HG03060 (cell line): ENCODE data around the gene PRSS50.
"Not testable (repeated sequence)": the region's sequence is repeated elsewhere in the genome, so short reads cannot be mapped to it uniquely, and the experiment has no call there.

ENCODE experiments used
- ATAC-seq: cut with Tn5 transposase; IDR thresholded peaks from one replicate; pipeline ENCODE4 v1.9.1; 2021; ENCODE audit warnings: low read depth, moderate number of reproducible peaks; ENCODE audit not compliant: unreplicated experiment

PRSS50 gene

DNA sequence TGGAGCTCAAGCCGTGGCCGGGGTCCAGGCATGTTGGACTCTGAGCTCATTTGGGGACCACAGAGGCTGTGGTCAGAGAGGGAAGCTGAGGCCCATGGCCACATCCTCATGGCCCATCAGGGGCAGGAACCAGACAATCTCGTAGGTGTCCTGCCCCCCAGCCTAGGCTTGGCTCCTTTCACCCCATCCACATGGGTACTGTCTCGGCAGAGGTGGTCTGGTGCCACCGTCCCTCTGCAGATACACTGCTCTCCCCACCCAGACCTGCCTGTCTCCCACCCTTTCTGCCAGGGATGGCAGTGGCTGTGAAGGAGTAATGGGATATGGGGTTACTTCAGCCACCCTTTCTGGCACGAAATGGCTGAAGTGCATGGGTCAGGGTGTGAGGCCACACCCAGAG lies 7.9 kb downstream of the PRSS50 start:
- no peak for ATAC-seq

DNA sequence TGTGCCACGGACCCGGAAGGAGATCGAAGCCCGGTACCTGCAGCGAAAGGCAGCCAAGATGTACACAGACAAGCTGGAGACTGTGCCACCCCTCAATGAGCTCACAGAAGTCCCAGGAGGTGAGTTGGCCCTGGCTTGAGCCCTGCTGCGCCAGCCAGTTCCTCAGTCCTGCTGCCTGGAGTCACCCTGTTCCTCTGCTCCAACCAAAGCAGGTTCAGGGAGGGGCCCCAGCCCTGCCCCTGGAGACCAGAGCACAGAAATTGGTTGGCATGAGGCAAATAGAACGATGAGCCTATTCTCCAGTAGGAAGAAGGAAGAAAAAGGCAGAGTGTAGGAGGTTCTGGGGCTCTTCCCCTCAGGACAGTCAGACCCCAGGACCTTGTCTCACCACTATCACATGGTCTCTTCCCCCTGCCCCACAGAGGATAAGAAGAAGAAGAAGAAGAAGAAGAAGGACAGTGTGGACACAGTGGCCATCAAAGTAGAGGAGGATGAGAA lies 8.5 kb downstream of the PRSS50 start:
- no peak for ATAC-seq

DNA sequence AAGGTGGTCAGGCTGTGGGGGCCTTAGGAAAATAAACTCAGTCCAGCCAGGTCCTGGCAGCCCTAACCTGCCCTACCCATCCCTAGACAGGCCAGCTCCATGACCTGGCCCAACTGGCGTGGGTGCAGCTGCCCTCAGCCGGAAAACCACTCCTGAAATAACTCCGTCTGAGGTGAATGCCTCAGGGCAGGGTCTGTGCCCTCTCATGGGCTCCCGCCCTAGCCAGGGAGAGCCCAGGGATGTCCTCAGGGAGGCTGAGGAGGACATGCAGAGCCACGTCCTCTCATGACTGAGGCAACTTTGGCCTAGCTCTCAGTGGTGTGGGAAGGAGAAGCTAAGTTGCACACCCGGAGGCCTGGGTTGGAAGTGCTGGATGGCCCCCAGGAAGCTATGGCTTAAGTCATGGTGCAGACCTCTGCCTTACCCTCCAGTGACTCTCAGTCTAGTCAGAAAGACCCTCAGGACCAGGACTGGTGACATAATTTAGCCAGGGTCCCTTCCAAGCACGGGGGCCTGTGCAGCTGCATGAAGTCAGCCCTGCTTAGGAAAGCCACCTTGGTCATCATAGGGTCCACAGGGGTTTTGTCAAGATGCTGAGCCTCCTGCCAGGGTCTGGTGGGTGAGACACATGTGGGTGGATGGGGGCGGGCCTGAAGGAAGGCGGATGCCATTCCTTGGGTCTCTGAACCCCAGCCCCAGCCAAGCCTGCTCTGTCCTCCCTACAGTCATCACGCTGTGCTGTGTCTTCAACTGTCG lies 9.1 kb downstream of the PRSS50 start:
- ATAC-seq = no peak

DNA sequence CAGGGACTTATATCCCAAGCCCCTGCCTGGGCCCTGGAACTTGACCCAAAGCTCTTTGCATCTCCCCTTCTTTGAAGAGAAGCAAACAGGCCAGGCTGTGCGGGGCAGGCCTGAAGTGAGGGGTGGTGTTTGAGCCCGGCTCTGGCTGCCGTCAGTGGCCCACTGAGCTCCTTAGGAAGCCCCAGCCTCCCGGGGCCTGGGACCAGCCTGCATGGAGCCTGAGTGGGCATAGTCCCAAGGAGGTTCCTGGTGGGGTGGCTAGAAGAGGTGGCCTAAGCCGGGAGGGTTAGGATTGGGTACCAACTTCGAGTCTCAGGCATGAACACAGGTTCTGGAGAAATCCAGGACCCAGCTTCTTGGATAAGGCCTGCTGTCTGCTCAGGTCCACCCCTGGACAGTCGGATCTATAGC lies 10.1 kb downstream of the PRSS50 start:
- no peak for ATAC-seq

DNA sequence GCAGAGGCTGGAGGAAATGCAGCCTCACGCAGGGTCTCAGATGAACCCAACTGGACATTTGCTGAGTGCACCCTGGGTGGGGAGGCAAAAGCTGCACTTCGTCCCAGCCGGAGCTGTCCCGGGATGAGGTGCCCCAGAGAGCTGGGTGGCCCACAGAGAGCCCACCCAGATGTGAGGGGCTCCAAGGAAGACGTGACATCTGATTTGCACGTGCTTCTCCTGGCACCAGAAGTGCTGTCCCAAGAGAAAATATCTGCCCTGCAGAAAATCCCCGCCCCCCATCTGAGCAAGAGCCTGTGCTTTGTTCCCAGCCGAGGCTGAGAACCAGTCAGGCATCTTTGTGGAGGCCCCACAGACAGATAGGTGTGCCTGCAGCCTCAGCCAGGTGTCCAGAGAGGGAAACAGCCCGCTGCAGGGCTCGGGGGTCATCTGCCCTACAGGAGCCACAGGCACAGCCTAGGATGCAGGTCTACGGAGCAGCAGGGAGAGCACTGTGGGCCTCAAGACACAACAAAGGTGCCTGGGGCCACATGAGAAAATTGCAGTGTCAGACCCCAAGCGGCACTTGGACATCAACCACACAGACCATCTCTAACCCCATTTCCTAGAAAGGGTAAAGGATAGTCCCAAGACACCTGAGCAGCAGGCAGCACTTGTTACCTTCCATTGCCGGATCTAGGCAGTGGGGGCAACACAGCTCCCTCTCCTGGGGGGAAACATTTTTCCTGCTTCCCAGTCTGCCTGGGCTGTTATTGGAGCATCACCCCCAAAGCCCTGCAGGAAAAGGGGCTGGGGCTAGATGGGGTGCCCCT lies 10.7 kb downstream of the PRSS50 start:
- no peak for ATAC-seq

DNA sequence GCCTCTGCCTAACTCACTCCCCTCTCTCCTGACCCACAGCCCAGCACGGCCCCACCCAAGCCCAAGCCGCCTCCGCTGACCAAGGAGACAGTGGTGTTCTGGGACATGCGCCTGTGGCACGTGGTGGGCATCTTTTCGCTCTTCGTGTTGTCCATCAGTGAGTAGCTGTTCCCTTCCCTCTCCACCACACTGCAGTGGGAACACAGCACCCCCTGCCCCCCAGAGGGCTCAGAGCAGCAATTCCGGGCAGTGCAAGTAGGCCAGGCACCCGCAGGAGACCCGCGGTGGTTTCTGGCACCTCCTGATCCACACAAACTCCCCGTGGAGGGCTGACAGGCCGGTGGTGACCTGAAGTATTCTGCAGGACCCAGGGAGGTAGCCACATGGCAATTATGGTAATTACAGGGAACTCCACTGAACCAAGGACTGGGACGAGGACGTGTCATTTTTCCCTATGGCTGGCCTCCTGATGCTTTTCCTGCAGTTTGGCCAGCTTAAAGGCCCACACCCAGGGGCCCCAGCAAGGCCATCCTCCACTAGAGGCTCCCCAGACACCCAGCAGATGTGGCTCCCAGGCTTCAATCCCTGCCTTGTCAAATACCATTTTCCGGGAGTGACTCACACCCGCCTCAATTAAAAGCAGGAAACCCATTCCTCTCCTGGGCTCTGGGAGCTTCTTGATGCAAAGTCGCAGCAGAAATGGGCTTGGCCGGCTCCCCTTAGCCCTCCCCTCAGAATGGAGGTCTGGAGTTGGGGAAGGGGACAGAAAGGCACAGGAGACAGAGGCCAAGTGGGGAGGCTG lies 11.7 kb downstream of the PRSS50 start:
- no peak for ATAC-seq

DNA sequence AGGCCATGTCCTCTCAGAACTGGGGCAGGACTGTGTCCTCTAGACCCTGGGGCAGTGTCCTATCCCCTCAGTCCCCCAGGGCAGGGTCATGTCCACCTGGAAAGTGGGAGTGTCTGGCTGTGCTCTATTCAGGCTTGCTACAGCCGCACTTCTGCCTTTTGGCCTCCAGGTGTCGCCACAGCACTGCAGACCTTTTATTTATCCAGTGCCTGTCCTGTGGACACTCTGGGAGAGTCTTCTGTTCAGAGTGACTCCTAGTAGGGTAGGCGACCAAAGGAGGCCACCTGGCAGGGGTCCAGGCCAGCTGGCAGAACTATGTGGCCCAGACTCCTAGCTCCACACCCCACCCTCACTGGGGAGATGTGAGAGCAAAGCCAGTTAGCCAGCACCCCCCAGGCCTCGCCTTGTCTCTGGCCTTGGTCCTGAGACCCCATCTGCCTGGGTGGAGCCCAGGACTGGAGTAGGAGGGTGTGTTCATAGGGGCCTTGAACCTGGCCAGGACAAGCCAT lies 12.6 kb downstream of the PRSS50 start:
- no peak for ATAC-seq

DNA sequence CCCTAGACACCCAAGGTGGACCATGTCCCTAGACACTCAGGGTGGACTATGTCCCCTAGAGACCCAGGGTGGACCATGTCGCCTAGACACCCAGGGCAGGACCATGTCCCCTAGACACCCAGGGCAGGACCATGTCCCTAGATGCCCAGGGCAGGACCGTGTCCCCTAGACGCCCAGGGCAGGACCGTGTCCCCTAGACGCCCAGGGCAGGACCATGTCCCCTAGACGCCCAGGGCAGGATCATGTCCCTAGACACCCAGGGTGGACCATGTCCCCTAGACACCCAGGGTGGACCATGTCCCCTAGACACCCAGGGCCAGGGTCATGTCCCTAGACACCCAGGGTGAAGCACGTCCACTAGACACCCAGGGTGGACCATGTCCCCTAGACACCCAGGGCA lies 13.3 kb downstream of the PRSS50 start:
- not testable (repeated sequence) for ATAC-seq

DNA sequence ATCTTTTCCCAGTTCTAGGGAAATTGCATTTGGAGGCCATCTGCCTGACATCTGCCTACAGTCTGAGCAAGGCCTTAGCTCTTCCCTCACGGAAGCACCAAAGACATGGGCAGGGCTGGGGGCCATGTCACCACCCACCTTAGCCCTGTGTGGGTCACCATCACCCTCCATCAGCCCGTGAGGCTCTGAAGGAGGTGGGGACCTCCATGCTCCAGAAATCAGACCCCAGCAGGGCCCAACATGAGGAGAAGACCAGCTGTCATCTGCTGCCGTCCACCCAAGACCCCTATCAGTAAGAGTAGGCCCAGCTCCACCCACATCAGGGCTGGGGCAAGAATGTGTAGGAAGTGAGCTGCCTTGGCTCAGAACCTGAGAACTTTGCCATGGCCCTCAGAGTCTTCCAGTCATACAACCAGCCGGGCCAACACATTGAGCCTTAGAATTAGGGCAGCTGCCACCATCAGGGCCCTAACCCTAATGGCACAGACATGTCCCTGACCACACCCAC lies 14.6 kb downstream of the PRSS50 start:
- no peak for ATAC-seq

DNA sequence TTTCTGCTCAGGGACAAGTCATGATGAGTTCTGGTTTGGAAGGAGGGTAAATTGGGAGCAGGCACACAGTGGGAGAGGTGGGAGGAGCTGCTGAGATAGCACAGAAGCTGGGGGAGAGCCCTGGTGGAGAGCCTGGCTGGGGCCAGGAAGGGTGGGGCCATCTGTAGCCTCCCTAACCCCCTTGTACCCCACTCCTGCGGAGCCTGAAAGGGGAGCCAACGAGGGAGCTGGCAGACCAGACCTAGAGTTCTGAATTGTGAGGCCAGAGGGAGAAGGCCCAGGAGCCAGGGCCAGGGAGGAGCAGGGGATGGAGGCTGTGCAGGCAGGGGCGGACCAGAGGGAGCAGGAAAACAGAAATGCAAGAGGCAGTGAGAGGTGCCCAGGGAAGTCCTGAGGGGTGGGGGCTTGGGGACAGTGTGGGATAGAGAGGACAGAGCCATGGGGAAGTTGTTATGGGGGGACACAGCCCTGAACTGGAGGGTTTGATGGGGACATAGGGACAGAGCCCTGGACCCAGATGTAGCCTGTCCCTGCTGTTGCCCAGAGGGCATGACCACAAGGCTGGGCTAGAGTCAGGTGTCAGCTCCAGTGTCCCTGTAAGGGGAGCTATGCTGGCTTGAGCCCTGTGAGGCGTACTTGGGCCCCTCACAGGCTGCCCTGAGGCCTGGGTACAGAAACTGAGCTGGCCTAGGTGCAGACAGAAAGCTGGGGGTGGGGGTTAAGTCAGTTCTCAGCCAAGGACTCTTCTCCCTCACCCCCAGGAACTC lies 15.2 kb downstream of the PRSS50 start:
- ATAC-seq = no peak

DNA sequence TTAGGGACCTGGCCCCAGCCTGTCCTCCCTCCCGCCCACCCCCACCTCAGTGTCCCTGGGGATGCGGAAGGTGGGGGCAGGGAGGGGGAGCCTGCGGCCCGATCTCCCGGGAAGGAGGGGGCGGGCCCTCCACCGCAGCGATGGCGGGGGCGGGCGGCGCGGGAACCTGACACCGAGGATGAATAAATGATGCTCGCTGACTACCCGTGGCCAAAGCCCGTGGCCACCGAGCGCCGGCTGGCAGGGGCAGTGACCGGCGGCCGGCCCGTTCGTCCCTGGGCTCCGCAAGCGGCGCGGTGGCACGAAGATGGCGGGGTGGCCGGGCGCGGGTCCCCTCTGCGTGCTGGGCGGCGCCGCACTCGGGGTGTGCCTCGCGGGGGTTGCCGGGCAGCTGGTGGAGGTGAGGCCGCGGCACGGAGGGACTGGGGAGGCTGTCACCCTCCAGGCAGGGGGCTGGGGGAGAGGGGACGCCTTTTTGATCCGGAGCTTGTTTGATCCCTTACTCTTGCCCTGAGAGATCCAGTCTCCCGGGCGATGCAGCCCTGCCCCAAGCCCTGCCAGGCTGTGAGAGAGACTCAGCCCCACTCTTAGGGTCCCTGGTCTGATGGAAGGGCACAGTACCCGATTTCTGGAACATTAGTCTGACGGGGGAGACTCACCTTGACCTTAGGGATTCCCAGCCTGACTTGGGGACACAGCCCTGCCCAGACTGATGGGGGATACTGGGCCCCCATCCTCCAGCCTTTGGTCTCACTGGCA lies 16.3 kb downstream of the PRSS50 start, which contains the start of gene TMIE:
TSS of gene TMIE (plus strand) at position 212 of the 759 bp plus-strand sequence. CDS start at position 308, 96 bp downstream.
- no peak for ATAC-seq

DNA sequence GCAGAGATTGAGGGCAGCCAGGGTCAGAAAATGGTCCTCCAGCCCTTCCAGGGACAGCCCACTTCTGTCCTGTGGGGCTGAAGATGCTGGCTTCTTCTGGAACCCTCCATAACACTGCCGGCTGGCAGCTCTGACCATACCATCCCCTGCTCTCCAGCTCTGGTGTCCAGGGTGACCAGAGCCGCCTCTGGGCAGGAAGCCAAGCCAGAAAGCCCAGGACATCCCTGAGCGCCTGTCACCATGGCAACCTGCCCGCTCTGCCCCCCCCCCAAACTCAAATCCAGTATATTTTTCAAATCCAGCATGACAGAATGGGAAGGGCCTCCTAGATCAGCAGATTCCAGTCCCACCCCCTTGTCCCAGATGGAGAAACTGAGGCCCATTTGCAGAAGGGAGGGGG lies 16.9 kb downstream of the PRSS50 start:
- ATAC-seq = no peak

DNA sequence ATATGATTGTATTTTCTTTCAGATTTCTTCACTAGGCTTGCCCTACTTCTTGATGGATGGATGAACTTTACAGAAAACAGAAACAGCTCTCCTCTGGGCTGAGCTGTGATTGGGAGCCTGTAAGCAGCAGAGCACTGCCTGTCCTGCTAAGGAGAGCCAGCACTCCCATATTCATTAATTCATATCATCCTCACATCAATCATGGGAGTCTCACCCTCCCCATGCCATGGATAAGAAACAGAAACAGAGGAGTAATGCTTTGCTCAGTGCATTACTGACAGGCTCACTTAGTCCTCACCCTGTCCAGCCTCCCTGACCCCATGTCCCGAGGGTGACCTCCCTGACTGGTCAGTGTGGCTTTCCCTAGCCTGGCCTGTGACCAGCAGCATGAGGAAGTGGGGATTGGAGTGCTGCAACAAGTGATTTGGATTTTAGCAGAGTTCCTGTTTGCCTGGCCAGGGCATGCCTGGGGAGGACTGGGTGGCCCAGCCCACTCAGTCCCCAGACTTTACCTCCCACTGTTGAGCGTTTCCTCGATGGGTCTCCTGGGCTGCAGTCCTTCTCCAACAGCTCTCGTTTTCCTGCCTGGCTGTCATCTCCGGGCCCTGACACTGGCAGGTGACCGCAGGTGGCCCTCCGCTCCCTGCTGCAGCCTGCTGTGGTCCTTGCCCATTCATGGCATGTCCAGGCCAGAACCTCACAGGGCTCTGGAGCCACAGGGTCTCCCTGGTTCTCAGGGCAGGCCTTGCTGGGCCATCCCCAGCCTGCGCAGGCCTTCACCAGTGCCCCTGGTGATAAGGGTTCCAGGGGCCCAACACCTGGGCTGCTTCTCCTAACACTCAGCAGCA lies 17.8 kb downstream of the PRSS50 start:
- ATAC-seq = no peak

DNA sequence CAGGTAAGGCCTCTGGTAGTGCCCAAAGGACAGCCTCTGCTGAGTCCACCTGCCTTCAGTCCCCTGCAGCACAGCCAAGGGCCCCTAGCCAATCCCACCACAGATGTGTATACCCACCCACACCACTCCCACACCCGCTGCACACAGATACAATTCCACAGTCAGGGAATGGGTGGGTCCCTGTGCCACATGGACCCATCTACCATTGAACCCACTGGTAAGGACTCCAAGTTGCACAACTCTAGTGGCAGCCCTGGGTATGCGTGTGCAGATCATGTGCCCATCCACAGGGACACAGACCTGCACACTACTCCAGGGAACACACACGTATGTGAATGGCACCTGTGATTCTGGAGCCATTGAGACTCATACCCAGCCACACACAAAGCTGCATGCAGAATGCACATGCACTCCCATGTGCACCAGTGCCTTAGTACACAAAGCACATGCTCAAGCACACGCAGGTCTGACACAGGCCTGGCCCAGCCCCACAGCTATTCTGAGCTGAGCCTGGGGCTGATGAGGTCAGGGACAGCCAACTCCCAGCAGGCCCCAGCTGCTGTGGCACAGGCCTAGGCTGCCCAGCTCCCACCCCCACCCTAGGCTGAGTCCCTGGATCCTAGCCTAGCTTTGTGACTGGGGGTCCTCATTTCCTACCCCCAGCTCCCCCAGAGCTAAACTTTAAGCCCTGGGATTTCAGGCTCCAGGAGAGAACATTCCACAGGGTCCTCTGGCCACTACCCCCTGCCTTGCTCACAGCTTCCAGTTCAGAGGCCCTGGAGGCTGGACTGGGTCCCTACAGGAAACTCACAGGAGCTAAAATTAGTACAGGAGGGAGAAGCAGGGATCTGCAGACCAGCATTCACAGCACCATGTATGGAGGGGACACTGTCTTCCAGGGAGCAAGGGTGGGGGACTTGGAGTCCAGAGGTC lies 21.4 kb downstream of the PRSS50 start:
- ATAC-seq = no peak

DNA sequence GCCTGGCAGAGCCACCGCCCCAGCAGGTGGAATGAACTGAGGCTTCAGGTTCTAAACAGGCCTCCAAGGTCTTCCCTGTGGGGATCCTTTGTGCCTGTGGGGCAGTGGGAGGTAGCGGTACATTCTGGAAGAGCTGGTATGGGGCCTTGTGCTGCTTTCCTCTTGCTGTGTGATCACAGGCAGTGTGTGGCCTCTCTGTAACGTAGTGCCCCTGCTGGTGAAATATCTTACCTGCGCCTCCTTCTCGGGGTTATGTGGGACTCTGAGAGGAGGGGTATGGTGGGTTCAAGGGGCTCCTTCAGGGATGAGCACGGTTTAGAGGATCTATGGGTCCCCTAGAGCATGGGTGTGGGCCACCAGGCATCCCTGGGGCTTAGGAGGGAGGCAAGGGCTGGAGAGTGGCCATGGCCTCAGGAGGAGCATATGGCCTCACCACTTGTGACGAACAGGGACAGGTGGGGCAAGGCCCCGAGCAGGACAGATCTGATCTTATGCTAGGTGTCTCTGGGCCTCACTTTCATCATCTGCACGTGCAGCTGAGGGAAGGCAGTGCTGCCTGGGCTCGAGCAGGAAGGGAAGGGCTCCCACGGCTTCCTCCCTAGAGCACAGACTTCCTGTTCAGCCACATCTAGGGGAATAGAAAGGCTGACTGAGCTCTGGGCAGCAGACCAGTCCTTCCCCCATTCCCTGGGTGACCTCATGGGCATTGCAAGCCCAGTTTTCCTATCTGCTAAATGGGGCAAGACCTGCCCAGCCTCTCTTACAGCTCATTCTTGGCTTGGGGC lies 22.3 kb downstream of the PRSS50 start:
- ATAC-seq = no peak

DNA sequence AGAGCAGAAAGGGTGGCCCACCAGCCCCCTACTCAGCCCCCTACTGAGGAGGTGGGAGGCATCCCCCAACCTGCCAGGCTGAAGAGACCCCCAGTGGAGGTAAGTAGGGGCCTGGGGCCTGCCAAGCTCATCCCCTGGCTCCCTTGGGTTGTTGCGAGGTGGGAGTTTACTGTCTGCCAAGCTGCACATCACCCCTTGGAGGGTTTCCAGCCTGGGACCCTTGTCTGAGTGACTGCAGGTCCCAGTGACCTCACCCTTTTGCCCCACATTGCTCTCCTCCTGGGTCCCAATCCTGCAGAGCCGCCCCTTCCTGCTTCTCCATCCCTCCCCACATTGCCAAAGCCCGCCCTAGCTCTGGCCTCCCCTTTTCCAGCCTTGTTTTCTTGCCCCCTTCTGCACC lies 23.1 kb downstream of the PRSS50 start:
- ATAC-seq = no peak
